Measurements from ENCODE around the gene SCTR. TPM values are rescaled to one million over a fixed set of nuclear protein-coding genes. Genes with fewer than 3 reads are reported as not detected.
A peak's percentile ranks its signal among the peaks of the same experiment; 100 is the strongest.

The SCTR gene
- not detected for total RNA-seq

DNA sequence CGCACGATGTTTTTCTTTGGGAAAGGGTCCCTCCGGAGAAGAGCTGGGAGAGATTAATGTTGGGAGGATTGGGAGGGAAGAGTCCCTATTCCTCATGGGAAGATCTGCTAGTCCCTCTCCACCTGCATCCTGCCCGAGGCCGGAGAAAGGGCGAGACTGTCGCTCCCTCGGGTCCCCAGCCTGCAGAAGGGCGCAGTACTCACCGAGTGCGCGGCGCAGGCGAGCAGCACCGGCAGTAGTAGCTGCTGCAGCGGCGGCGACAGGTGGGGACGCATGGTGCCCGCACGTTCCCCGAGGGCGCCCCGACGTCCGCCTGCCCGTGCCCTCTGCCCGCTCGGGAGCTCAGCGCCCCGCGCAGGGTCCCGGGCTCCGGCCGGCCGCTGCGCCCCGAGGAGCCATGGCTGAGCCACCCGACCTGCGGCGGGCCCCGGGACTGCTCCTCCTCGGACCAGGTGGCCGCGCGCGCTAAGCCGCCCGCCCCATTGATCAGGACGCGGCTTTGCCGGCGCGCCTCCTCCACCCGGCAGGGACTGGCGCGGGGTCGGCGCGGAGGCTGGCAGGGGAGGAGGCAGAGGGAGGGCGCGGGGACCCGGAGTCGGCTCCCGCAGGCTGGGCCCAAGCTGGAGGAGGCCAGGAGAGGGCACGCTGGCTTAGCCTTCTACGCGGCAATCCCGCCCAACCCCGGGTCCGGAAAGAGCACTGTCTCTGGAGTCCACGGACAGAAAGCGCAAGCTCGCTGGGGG lies at the start of gene SCTR:
Gene SCTR (minus strand): TSS at position 532 of the 743 bp plus-strand sequence. CDS start 257 bp downstream, at position 275.
- DNase-seq, result peak; percentile 3
- Mint-ChIP-seq H3K27me3 (peaks cover 58% of the 10 kb centered on the region), H3K36me3 (no peaks in the 10 kb centered on the region), H3K4me3 (no peak within 1 kb of the TSS), H3K27ac (no peak within 1 kb of the TSS), H3K4me1 (no peaks in the 10 kb centered on the region), H3K9me3 (no peaks in the 10 kb centered on the region)

- Mint-ChIP-seq H3K9me3 (peaks cover 19% of the 10 kb centered on the region), H3K27ac (no peak overlapping the region), H3K4me1 (no peaks in the 10 kb centered on the region), H3K36me3 (peaks cover 1% of the 10 kb centered on the region), H3K27me3 (peaks cover 8% of the 10 kb centered on the region), H3K4me3 (no peak overlapping the region)
- DNase-seq, result no peak
Observed at GRCh38 chr2:119567292-119567691, 43.0 kb upstream of the SCTR start.

DNA sequence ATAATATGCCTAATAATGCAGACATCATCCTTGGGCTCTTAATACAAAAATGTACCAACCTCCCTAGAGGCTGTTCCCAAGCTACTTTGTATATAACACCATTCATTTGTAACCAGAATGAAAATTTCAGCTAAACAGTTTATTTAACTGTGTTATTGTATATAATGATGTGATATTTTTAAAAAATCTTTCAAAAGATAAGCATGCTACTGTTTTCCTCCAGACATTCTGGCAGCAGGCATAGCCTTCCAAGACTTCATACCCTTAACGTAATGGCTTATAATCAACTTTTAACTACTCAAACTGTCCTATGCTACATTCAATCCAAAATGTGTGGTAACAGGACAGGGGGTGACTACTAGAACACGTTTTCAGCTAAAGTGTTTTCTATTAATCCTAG lies 41.2 kb upstream of the SCTR start:
- Mint-ChIP-seq H3K27me3 (peaks cover 8% of the 10 kb centered on the region), H3K36me3 (peaks cover 1% of the 10 kb centered on the region), H3K4me1 (no peaks in the 10 kb centered on the region), H3K9me3 (peaks cover 19% of the 10 kb centered on the region), H3K4me3 (no peak overlapping the region), H3K27ac (no peak overlapping the region)
- DNase-seq, result no peak

GRCh38 chr2:119553687-119554344 lies 29.5 kb upstream of the SCTR start:
- Mint-ChIP-seq H3K36me3 (no peaks in the 10 kb centered on the region), H3K4me1 (no peaks in the 10 kb centered on the region), H3K27me3 (peaks cover 23% of the 10 kb centered on the region), H3K9me3 (no peaks in the 10 kb centered on the region), H3K4me3 (no peak overlapping the region), H3K27ac (no peak overlapping the region)
- no peak for DNase-seq

DNA sequence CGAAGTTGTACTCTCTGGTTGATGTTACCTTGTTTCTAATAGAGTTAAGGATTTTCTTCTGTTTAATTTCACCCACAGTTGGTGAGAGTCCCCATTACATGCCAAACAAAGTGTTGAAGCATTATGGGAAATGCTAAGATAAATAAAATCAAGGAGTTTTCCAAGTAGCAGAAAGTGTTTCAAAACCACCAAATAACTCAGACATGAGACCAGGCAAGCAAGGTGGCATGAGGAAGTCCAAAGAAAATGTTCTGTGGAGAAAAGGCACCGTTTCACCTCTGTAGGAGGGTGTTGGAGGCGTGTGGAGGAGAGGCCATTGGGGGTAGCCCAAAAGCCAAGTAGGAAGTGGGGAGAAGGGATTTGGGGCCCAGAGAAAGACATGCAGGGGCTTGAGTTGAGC lies 28.6 kb upstream of the SCTR start:
- H3K27ac Mint-ChIP-seq, result no peak overlapping the region
- no peaks in the 10 kb centered on the region for H3K36me3 Mint-ChIP-seq
- H3K4me3 Mint-ChIP-seq, result no peak overlapping the region
- no peaks in the 10 kb centered on the region for H3K9me3 Mint-ChIP-seq
- no peaks in the 10 kb centered on the region for H3K4me1 Mint-ChIP-seq
- H3K27me3 Mint-ChIP-seq, result peaks cover 20% of the 10 kb centered on the region
- DNase-seq, result no peak

GRCh38 chr2:119550856-119551255 lies 26.6 kb upstream of the SCTR start:
- Mint-ChIP-seq H3K27me3 (peaks cover 32% of the 10 kb centered on the region), H3K36me3 (no peaks in the 10 kb centered on the region), H3K4me1 (no peaks in the 10 kb centered on the region), H3K4me3 (no peak overlapping the region), H3K27ac (no peak overlapping the region), H3K9me3 (no peaks in the 10 kb centered on the region)
- DNase-seq, result no peak

GRCh38 chr2:119550346-119550745 lies 26.1 kb upstream of the SCTR start:
- Mint-ChIP-seq H3K4me1 (no peaks in the 10 kb centered on the region), H3K9me3 (no peaks in the 10 kb centered on the region), H3K4me3 (no peak overlapping the region)

GRCh38 chr2:119549241-119549640 lies 25.0 kb upstream of the SCTR start:
- Mint-ChIP-seq H3K9me3 (no peaks in the 10 kb centered on the region), H3K27ac (no peak overlapping the region), H3K36me3 (no peaks in the 10 kb centered on the region), H3K4me1 (no peaks in the 10 kb centered on the region), H3K4me3 (no peak overlapping the region), H3K27me3 (peaks cover 47% of the 10 kb centered on the region)
- no peak for DNase-seq

More at GRCh38 chr2:119550346-119550745, 26.1 kb upstream of the SCTR start:
- Mint-ChIP-seq H3K36me3 (no peaks in the 10 kb centered on the region), H3K27ac (no peak overlapping the region), H3K27me3 (peaks cover 37% of the 10 kb centered on the region)
- no peak for DNase-seq

DNA sequence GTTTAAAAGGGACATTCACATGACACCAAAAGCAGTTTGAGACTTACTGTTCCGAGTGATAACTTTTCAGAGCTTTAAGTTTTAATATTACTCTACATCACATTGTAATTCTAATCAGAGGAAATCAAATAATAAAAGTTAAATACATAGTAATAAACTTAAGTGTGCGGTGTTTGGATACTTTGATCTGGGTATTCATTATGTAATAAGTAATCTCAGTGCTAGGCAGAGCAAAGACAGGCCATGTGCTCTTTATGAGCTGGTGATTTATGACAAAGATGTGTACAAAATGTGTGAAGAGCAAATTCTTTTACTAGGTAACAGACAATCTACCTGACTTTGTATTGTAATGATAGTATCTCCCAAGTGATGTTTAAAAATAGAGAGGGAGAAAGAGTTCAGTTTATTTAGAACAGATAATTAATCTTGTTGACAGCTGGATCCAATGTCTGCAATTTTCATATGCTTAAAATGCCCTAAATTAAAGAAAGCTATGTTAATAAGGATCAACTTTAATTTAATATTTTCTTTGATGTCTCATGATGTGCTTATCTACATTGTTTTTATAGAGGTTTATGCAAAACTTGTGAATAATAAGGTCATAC lies 24.3 kb upstream of the SCTR start:
- H3K27me3 Mint-ChIP-seq, result peaks cover 50% of the 10 kb centered on the region
- no peak for DNase-seq
- H3K36me3 Mint-ChIP-seq, result no peaks in the 10 kb centered on the region
- no peak overlapping the region for H3K4me3 Mint-ChIP-seq
- no peak overlapping the region for H3K27ac Mint-ChIP-seq
- H3K4me1 Mint-ChIP-seq, result peaks cover 4% of the 10 kb centered on the region
- no peaks in the 10 kb centered on the region for H3K9me3 Mint-ChIP-seq

DNA sequence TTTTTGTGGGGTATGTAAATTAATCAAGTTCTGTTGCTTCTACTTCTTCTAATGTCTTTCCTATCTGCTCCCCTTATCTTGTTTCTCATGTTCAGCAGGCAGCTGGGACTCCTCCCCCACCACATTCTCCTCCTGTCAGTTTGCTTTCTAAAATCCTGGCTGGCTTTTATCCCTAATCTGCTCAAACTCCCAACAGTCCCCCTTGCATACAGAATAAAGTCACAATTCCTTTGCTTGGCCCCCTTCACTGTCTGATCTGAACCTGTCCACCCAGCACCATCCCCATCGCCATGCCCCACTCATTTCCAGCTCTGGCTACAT lies 22.1 kb upstream of the SCTR start:
- Mint-ChIP-seq H3K27me3 (peaks cover 63% of the 10 kb centered on the region), H3K4me3 (no peak overlapping the region), H3K4me1 (peaks cover 4% of the 10 kb centered on the region)

DNA sequence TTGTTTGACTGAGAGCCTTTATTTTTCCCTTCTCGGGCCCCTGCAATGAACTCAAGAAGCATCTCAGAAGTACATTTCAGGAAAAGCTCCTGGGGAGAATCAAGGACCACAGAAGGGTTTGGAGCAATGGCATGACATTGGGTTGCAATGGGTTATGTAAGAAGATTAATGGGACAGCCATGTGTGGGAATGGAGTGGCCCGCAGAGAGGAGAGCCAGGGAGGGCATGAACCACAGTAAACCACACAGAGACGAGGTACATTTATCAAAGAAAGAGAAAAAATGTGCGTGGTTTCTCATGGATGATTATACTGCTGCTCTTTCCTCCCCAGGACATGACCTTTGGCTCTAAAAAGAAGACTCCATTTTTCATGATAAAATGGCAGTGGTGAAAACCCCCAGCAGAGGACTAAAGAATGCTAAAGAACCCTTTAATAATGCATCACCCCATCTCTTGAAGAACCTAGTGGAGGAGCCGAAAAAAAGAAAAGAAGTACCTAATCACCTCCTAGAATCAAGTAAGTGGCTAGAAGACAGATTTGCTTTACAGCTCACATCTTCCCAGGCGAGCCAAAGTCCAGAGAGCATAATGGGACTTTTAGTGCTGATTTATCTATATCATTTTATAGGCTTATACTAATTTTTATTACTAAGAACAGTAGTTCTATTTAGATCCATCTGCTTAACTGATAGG lies 21.6 kb upstream of the SCTR start:
- Mint-ChIP-seq H3K36me3 (no peaks in the 10 kb centered on the region), H3K4me3 (no peak overlapping the region), H3K27ac (no peak overlapping the region), H3K4me1 (peaks cover 4% of the 10 kb centered on the region), H3K9me3 (no peaks in the 10 kb centered on the region), H3K27me3 (peaks cover 67% of the 10 kb centered on the region)
- DNase-seq, result no peak

More for the DNA sequence above, 22.1 kb upstream of the SCTR start:
- Mint-ChIP-seq H3K36me3 (no peaks in the 10 kb centered on the region), H3K27ac (no peak overlapping the region), H3K9me3 (no peaks in the 10 kb centered on the region)
- DNase-seq, result no peak

- Mint-ChIP-seq H3K27ac (no peak overlapping the region), H3K4me1 (peaks cover 4% of the 10 kb centered on the region), H3K4me3 (no peak overlapping the region), H3K27me3 (peaks cover 70% of the 10 kb centered on the region), H3K36me3 (no peaks in the 10 kb centered on the region), H3K9me3 (no peaks in the 10 kb centered on the region)
- DNase-seq, result no peak
Observed at GRCh38 chr2:119544939-119545475, 20.7 kb upstream of the SCTR start.

DNA sequence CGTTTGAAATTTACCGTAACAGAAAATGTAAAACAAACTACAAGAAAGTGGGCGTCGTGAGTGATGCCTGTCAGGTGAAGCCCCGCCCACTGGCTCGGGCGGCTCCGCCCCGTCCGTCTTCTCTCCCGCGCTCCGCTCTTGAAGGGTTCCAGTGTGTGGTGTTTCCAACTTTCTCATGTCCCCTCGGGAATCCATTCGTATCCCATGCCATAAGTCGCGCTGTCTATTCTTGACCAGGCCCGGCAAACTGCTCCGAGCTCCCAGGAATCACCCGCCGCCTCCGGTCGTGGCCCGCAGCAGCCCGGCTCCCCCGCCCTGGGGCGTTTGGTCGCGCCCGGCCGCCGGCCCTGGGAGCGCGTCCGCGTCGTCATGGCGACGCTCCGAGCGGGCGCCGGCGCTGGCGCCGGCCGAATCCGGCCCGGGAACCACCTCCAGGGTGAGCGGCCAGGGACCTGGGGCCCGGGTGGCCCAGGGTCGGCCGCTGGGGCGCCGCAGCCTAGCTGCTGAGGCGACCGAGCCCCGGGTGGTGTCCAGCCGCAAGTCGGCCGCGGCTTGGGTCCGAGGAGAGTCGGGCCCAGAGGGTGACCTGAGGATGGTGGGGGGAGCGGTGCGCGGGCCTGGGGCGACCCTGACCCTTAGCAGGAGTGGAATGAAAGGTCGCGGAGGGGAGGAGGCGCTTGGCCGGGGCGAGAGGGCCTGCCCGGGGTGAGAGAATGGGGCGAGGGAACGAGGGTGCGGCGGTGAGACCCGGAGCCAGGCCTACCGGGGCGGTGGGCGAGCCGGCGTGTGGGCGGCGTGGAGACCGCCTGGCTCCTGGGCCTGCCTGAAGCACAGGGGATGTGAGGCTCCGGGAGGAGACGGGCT lies 20.0 kb upstream of the SCTR start, which contains the start of gene CFAP221:
Gene CFAP221 (plus strand): TSS at position 375 of the 864 bp plus-strand sequence. CDS start 1,683 bp downstream, outside the sequence.
- Mint-ChIP-seq H3K4me3 (peak within 1 kb of the TSS; percentile 73), H3K27ac (no peak within 1 kb of the TSS), H3K36me3 (no peaks in the 10 kb centered on the region), H3K9me3 (no peaks in the 10 kb centered on the region), H3K27me3 (peaks cover 70% of the 10 kb centered on the region), H3K4me1 (peaks cover 4% of the 10 kb centered on the region)
- peak; percentile 65 for DNase-seq

DNA sequence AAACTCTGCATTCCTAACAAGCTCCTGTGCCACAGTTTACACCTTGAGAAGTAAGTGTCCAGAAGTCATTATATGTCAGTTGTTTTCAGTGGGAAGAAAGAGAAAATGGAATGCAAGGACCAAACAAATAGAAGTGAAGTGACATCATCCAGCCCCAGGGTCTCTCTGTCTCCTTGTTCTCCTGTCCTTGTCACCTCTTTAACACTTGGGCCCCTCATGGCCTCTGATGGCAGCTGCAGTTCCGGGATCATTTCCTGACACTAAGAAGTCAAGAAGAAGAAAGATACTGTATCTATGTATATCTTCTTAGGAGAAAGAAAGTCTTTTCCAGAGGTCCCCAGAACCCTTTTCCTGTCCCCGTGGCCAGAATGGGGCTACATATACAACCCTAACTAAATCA lies 17.2 kb upstream of the SCTR start:
- H3K27me3 Mint-ChIP-seq, result peaks cover 68% of the 10 kb centered on the region
- no peaks in the 10 kb centered on the region for H3K9me3 Mint-ChIP-seq
- H3K27ac Mint-ChIP-seq, result no peak overlapping the region
- no peak for DNase-seq
- H3K4me1 Mint-ChIP-seq, result peaks cover 4% of the 10 kb centered on the region
- H3K36me3 Mint-ChIP-seq, result no peaks in the 10 kb centered on the region
- H3K4me3 Mint-ChIP-seq, result no peak overlapping the region

All from activated naive CD8-positive, alpha-beta T cell treated with anti-CD3 and anti-CD28 coated beads for 36 hours (primary cell).